Measurements from ENCODE around the gene CACNA2D3. TPM values are rescaled to one million over a fixed set of nuclear protein-coding genes. Genes with fewer than 3 reads are reported as not detected.

CACNA2D3 gene
- polyA plus RNA-seq, 5 donors: 1.1 to 2.2 (median 1.6) TPM

GRCh38 chr3:54126551-54126950 is 4.2 kb downstream of the CACNA2D3 start:
- no peak for DNase-seq

DNA sequence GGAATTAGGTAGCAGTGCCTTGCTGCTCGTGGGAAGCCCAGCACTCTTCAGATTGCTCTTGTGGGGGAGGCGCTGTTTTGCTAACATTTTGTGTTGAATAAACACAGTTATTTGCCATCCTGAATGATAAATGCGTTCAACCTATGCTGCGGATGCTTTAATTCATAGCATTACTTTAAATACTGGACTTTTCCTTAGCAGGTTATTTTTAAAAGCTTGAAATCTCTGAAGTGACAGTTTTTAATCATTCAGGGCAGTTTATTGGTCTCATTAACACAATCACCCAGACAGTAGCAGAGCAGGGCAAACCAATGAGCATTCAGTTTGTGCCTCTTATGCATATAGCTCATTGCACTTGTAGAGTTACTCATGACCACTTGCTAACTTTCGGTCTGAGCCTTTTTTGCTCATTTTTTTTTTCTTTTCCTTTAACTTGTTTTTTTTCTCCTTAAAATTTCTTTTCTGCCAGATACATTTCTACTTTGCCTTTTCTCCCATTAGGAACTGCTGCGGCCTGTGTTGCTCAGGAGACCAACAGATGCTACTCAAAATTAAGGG is 5.2 kb downstream of the CACNA2D3 start:
- no peak for DNase-seq

DNA sequence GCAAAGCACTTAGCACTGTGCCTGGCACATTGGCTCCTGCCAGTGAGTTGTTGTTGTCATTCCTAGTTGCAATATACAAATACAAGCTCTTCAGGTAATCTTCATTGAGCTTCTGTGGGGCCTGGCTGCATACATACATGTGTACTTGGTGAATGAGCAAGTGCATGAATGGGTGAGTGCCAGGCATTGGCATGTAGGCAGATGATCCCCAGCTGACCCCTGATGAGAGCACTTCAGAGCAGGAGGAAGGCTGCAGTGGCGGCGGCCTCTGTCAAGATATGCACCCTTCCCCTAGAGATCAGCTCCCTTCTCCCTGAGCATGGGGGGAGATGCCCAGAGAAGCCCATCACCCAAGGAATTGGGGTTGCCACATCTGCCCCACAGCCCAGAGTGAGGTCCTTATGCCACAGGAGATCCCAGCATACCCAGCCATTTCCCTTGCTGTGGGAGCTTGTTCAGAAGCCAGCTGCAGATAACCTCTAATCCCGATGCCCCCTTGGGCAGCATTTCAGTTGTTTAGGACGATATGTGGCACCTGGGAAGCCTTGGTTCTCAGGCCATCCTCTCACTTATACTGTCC is 8.8 kb downstream of the CACNA2D3 start:
- no peak for DNase-seq

- no peak for DNase-seq
Observed at GRCh38 chr3:54131890-54132289, 9.5 kb downstream of the CACNA2D3 start.

GRCh38 chr3:54132685-54133084 is 10.3 kb downstream of the CACNA2D3 start:
- DNase-seq: no peak

GRCh38 chr3:54133196-54133595 is 10.8 kb downstream of the CACNA2D3 start:
- DNase-seq: no peak

DNA sequence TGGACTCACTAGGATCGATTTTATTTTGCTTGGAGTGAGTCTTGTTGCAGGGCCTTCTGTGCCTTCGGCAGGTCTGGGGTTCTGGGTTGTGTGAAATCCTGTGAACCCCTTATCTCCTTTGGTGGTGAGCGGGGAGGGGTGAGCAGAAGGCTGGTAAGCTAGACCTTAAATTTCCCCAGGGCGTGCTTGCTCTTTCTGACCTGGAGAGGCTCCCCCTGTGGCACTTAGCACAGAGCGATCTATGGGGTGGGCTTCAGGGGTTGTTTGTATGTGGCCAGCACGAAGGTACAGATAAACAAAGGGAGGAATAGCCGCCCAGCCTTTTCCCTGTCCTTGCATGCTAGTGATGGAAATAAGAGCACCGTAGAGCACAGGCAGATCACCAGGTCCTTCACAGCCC is 11.8 kb downstream of the CACNA2D3 start:
- no peak for DNase-seq

DNA sequence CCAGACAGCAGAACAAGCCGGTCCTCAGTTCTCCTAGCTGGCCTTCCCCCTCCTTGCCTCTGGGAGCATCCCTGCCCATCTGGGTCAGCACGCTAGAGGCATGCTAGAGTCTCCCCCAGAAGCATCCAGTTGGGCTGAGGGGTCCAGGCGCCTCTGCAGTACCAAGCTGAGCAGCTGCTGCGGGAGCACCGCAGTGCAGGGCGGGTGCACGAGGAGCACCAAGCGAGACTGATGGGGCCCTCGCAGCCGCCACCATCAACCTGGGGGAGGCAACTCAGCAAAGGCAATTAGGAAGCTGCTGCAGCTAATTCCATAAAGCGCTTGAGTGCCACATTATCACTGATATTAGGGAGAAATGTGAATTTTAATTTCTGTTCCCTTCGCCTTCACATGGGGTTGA is 12.4 kb downstream of the CACNA2D3 start:
- no peak for DNase-seq

DNA sequence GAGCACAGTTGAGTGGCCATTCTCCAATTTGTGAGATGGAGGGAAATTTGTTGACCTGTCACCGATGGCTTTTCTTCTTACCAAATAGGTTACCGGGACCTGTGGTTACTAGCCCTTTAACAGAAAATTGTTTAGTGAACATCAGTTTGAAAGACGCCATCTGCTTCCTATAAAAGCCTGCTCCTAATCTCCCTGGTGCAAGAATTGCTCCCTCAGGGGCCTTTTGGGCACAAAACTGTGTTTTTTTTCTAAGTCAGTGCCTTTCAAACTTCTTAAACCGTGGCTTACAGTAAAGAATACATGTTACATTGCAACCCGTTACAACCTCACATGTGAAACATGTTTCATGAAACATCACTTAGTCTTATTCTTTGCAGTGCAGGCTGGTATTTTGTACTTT is 15.0 kb downstream of the CACNA2D3 start:
- DNase-seq: no peak

DNA sequence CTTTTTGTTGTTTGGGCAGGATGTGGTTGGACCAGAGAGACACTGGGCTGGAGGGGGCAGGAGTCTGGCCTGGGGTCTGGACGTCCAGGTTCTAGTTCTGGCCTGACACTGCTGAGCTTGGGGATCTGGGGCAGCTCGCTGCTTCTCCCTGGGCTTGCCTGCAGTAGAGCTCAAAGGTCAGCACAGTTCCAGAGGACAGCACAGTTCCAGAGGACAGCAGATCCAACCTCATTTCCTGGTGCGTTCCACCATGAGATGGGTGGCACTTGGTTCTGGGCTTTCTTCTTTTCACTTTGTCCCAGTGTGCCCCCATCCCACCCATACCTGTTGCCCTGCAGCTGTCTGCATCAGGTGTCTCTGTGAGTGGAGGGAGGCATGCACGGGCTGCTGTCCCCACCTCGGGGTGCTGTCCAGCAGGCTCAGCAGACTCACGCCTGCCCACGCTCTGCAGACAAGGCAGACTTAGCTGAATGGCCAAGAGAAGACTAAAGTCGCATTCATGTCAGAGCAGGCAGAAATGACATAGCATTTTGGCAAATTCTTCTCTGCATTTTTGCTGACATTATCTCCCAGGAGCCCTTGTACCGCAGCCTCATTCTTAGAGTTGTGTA is 16.7 kb downstream of the CACNA2D3 start:
- DNase-seq: no peak

GRCh38 chr3:54139630-54140029 is 17.3 kb downstream of the CACNA2D3 start:
- no peak for DNase-seq

DNA sequence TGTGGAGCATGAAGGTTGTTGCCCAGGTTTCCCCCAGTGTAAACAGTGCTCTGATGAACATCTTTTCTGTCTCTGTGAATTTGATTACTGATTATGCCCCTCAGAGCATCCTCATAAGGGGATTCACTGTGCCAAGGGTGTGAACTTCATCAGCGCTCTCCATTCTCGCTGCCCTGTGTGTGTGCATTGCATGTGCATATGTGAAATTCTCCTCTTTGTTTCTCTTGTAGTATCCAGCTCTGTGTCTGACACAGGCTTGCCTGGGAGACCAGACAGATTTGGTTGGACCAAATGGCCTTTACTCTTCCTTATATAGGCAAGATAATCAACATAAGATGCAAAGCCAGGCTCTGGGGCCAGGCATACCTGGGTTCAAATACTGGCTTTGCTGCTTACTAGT is 21.9 kb downstream of the CACNA2D3 start:
- no peak for DNase-seq

- DNase-seq: peak in 1 of 2 donors; percentile 18
Observed at GRCh38 chr3:54146506-54147239, 24.3 kb downstream of the CACNA2D3 start.

DNA sequence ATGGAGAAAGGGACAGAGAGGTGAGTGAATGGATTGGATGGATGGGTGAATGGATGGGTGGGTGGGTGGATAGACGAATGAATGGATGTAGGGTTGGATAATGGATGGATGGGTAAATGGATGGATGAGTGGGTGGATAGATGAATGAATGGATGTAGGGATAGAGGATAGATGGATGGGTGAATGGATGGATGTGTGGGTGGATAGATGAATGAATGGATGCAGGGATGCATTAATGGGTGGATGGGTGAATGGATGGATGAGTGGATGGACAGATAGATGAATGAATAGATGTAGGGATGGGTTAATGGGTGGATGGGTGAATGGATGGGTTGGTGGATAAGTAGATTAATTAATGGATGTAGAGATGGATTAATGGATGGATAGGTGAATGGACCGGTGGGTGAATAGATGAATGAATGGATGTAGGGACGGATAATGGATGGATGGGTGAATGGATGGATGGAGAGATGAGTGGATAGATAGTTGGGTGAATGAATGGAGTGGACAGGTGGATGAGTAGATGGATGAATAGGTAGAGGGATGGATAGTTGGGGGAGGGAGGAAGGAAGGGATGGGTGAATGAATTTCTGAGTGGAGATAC is 28.6 kb downstream of the CACNA2D3 start:
- no peak for DNase-seq

GRCh38 chr3:54153477-54153876 is 31.1 kb downstream of the CACNA2D3 start:
- DNase-seq: no peak

DNA sequence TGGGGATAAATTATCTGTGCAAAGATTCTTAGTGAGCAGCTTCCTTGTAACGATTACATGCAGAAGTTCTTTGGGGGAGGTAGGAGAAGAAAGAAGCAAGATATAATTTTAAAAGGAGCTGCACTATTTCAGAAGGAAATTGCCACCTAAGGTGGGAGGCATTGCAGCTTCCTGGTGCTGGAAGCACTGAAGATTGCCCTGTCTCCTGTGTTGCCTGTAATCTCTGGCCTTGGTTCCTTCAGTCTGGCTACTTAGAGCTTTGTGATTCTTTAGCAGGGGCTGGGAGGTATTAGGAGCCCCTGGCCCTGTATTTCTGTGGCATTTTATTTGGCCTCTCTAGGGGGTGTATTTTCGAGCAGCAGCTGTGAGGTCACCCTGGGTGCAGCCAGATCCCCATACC is 35.5 kb downstream of the CACNA2D3 start:
- no peak for DNase-seq

- DNase-seq: no peak
Observed at GRCh38 chr3:54159917-54160316, 37.6 kb downstream of the CACNA2D3 start.

GRCh38 chr3:54163441-54163840 is 41.1 kb downstream of the CACNA2D3 start:
- no peak for DNase-seq

- DNase-seq: no peak
Observed at GRCh38 chr3:54164192-54164975, 42.0 kb downstream of the CACNA2D3 start.

- DNase-seq: no peak
Observed at GRCh38 chr3:54165865-54166264, 43.5 kb downstream of the CACNA2D3 start.

- no peak for DNase-seq
Observed at GRCh38 chr3:54167999-54168398, 45.6 kb downstream of the CACNA2D3 start.

- no peak for DNase-seq
Observed at GRCh38 chr3:54168451-54168850, 46.1 kb downstream of the CACNA2D3 start.

Measured in right lung (tissue), 5 donors.